Gastroesophageal sphincter (tissue), 3 donors: ENCODE results near the gene UST.

Experiments used
- POLR2A ChIP-seq, 2 donors: fragments of 450-650 bp; IDR thresholded peaks; one replicate each; pipeline ENCODE4 v1.6.1; 2017; ENCODE audit warnings: antibody characterized with exemption in 2 of 2, mild to moderate bottlenecking in 2 of 2, moderate library complexity in 1 of 2
- POLR2AphosphoS5 ChIP-seq: sonication (generic); formaldehyde crosslinking; IDR thresholded peaks from one replicate; pipeline ENCODE4 v1.6.1; 2017; ENCODE audit warnings: antibody characterized with exemption
- TF ChIP-seq, protein P1 (sequence below), 4 experiments: fragments of 200-600 bp in 2 of 4; fragments of 450-650 bp in 2 of 4; sonication (generic) in 1 of 4; IDR thresholded peaks; one replicate each; pipeline ENCODE4 v1.5.1; 2017 to 2019; ENCODE audit warnings: antibody characterized with exemption in 4 of 4, mild to moderate bottlenecking in 2 of 4, moderate library complexity in 2 of 4

DNA sequence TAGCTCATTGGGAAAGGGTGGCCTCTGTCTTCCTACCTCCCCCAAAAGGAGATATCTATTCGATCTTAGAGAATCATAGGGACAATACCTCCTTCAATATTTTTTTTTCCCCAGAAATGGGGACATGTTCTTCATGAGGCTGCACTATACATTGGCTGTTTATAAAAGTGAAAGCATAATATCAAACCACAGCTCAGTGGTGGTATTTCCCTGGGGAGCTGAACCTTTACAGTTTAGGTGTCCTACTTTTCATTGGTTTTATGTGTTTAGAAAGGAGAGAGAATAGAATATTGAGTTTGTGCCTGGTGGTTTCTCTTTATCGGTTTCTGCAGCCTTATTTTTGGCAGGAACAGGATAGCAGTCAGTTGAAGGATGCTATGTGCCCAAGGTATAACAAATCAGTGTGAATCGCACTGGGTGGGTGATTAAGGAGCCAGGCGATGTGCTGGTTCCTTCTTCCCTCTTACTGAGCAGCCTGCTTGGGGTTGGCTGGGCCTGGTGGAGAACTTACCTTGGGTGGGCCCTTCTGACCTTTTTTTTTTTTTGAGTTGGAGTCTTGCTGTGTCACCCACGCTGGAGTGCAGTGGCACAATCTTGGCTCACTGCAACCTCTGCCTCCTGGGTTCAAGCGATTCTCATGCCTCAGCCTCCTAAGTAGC is 25.2 kb downstream of the UST start:
- TF ChIP-seq POLR2A (IDR thresholded peaks at IDR 0.05), result no peak
- TF ChIP-seq POLR2AphosphoS5, result no peak
- TF ChIP-seq, protein P1, sequence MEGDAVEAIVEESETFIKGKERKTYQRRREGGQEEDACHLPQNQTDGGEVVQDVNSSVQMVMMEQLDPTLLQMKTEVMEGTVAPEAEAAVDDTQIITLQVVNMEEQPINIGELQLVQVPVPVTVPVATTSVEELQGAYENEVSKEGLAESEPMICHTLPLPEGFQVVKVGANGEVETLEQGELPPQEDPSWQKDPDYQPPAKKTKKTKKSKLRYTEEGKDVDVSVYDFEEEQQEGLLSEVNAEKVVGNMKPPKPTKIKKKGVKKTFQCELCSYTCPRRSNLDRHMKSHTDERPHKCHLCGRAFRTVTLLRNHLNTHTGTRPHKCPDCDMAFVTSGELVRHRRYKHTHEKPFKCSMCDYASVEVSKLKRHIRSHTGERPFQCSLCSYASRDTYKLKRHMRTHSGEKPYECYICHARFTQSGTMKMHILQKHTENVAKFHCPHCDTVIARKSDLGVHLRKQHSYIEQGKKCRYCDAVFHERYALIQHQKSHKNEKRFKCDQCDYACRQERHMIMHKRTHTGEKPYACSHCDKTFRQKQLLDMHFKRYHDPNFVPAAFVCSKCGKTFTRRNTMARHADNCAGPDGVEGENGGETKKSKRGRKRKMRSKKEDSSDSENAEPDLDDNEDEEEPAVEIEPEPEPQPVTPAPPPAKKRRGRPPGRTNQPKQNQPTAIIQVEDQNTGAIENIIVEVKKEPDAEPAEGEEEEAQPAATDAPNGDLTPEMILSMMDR (IDR thresholded peaks at IDR 0.05), result no peak
